NOMO-1 treated with DMSO at 0.1 percent for 48 hours (cell line): ENCODE data around the gene CFAP91.
"Not testable (repeated sequence)": the region's sequence is repeated elsewhere in the genome, so short reads cannot be mapped to it uniquely, and the experiment has no call there.

Experiments
- DNase-seq: peaks from one replicate; lab custom pipeline; 2025; ENCODE audit not compliant: unreplicated experiment; lab: John Stamatoyannopoulos, UW

The CFAP91 gene

DNA sequence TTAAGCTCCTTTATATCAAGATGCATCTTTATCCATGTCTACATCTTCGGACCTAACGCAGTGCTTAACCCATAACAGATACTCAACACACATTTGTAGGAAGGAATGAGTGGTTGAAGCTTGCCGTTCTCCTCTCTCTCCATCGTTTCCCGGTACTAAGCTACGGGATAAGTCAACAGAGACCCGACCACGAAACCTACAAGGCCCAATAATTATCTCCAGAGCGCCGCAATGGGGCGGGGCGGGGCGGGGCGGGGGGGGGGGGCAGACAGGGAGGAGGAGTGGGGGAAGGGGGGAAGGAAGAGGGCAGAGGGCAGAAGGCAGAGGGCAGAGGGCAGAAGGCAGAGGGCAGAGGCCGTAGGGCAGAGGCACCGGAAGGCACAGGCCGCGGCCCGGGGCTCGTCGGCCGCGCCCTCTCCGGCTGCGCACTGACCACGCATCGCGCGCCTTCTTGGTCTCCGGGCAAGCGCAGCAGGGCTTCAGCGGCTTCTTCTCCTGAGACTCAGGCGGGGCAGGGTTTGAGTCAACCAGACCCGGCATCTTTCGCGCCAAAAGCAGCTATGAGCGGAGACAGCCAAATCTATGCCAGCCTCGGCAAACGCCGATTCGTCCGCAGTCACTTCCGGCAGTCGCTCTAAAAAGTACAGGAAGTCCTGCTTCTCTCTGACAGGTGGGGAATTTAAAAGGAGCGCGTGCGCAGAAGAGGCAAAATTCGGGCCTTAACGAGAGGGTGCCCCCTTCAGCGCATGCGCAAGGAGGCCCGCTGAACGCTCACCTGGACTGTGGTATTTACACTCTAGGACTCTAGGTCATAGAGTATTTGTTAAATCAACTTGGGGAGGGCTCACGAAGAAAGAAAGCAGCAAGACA lies 25.8 kb upstream of the CFAP91 start, which contains the start of gene COX17:
Gene COX17 (minus strand): TSS at position 636 of the 870 bp plus-strand sequence. CDS start 96 bp downstream, at position 540.
- DNase-seq, result peak; percentile 97

DNA sequence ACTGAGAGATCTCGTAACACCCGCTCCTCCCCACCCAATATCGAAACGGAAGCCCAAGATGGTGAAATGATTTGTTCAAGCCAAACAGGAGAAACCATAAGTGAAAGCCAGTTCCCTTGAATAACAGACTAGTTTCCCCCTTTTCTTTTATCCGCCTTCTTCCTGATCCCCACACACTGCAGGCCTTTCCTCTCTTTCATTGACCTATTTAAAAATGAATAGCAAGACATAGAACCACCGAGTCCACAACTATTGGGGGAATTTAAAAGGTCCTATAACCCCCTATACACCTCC lies 25.2 kb upstream of the CFAP91 start:
- no peak for DNase-seq

DNA sequence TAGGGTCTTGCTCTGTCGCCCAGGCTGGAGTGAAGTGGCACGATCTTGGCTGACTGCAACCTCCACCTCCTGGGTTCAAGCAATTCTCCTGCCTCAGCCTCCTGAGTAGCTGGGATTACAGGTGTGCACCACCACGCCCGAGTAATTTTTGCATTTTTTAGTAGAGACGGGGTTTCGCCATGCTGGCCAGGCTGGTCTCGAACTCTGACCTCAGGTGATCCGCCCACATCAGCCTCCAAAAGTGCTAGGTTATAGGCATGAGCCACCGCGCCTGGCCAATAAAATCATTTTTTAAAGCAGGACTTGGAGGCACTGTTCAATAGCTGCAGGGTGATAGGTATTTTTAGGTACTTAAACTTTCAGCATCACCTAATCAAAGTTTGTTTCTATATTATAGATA lies 24.6 kb upstream of the CFAP91 start:
- DNase-seq, result not testable (repeated sequence)

- DNase-seq, result no peak
Observed at GRCh38 chr3:119679874-119680273, 22.9 kb upstream of the CFAP91 start.

DNA sequence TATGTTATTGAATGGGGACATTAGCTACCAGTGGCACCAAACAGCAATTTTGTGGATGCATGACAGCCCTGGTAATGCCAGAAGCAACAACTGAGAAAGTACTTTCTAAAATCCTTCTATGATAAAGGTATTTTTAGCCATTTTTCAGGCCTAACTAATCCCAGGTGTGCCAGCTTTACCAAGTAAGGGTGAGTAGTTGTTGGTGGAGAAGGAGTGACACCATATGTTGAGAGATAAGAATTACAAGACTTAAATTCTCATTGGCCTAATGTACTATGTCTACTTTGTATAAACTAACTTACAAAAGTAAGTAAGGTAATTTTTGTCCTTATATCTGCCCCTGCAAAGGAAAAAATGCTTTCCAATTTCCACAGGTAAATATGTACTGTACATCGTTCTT lies 21.5 kb upstream of the CFAP91 start:
- DNase-seq, result peak; percentile 12

DNA sequence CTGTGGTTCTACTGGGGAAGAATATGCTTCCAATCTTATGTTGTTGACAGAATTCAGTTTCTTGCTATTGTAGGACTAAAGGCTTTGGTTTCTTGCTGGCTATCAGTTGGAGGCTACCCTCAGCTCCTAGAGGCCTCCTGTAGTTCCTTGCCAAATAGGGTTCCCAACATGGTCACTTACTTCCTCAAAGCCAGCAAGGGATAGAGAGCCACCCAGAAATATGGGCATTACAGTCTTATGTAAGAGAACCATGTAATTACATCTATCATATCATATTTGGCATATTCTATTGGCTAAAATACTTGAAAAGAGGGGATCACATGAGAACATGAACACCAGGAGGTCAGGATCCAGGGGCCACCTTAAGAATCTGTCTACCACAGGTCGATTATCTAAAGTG lies 19.4 kb upstream of the CFAP91 start:
- no peak for DNase-seq

DNA sequence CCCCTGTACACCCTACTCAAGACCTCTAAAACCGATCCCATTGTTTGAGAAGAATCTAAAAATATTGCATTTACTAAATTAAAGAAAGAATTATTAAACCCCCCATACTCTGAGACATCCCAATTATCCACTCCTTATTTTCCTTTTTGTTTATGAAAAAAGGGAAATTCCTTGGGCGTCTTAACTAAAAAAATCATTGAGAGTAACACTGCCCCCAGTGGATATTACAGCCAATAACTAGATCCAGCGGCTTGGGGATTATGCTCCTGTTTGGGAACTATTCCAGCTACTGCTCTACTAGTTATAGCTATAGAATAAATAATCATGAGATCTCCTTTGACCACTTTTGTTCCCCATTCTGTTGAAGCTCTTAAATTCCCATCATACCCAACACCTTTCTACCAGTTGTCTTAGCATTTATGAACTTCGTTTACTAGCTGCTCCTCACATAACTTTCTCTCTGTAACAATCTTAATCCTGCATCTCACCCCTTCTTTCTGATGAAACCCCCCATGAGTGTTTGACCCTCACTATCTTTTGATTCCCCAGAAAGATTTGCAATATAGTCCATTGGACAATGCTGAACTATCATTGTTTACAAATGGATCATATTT lies 12.7 kb upstream of the CFAP91 start:
- no peak for DNase-seq

- no peak for DNase-seq
Observed at GRCh38 chr3:119695480-119695879, 7.3 kb upstream of the CFAP91 start.

- no peak for DNase-seq
Observed at GRCh38 chr3:119697394-119697793, 5.4 kb upstream of the CFAP91 start.

DNA sequence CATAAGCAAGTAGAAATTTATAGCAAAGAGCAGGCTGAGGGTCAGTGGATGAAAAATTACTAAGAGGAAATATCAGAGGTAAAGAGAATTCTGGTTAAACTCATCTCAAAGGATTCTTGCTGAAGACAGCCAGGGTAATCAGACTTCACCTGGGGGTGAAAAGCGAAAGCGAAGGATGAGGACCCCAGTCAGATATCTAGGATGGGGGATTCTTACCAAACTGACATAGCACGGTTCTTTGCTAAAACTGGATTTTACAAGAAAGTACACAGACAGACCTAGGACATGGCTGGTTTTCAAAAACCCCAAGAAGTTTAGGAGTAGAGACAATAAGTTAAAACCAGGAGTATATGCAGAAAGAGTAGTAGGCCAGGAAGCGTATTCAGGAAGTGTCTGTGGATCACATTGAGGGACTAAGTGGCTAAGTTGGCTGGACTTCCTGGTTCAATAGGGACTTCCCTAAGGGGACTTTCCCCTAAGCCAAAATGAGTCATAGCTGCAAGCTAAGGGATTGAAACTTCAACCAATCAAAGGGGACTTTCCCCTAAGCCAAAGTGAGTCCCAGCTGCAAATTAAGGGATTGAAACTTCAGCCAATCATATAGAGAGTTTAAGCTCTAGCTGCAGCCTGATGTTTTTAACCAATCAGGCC lies 2.4 kb upstream of the CFAP91 start:
- DNase-seq, result peak; percentile 36

DNA sequence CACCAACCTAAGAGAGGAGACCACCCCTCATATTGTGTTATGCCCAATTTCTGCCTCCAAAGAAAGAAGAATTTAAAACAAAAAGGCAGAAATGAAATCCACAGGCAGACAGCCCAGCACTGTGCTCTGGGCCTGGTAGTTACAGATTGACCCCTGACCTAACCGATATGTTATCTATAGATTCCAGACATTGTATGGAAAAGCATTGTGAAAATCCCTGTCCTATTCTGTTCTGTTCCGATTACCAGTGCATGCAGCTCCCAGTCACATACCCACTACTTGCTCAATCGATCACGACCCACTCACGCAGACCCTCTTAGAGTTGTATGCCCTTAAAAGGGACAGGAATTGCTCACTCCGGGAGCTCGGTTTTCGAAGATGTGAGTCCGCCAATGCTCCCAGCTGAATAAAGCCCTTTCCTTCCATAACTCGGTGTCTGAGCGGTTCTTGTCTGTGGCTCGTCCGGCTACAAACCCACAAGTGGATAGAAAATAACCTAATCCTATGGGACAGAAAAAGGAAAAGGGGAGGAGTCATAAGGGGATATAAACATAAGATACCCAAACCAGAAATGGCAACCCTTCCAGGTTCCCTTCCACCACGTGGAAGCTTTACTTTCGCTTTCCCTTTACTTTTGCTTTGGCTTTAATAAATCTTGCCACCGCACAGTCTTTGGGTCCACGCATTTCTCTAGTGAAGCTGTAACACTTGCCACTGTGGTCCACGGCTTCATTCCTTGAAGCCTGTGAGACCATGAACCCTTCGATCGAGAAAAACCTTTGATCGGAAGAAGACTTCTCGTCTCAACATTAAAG lies 1.7 kb upstream of the CFAP91 start:
- no peak for DNase-seq

GRCh38 chr3:119703820-119704531 lies 1.2 kb downstream of the CFAP91 start:
- DNase-seq, result no peak

GRCh38 chr3:119715105-119715504 lies 12.3 kb downstream of the CFAP91 start:
- no peak for DNase-seq

DNA sequence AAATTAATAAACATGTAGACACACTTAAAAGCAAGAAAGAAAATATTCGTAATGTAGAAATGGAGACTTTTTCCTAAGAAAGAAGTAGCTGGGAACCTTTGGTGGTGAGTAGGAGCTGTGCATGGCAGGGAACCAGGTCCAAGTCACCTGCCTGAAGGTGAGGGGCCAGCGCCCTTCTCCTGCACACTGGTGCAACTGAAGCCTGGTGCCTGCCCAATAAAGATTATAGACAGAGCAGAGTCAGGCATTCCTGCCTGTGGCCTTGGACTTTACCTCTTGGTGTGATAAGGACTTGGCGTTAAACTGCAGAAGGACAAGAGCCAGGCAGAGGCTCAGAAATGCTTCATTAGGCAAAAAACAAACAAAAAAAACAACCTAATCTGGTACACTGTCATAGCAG lies 14.2 kb downstream of the CFAP91 start:
- DNase-seq, result no peak

DNA sequence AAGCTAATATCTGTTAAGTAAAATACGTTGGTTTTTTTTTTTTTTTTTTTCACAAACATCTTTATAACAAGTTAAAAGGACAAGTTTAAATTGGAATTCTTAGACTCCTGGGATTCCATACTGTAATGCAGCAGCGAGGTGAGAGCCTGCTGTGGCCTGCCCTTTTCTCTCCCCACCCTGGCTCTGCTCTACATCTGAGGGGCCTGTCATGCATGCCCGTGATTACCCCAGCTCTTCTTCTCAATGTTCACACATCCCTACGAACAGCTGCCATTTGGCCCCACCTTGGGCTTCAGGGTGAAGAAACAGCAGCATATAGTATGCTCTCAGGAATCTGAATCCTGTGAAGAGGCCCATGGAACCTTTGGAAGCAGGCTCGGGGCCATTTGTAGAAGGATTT lies 14.7 kb downstream of the CFAP91 start:
- no peak for DNase-seq

DNA sequence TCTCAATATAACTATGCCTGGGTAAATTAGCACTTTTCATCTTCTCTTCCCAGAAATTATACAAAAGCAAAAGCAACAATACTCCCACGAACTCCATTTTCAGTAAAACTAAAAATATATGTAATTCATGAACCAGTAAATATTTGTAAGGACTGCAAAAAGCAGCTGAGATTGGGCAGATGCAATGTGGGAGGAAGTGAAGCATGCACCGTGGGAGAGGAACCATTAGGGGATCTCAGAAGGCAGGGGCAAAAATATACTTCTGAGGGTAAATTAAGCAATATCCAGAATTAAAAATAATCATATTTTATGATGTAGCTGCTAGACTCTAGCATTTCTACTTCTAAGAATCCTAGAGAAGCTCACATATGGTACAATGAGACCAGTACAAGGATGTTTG lies 20.2 kb downstream of the CFAP91 start:
- DNase-seq, result peak; percentile 69

GRCh38 chr3:119726909-119727308 lies 24.1 kb downstream of the CFAP91 start:
- no peak for DNase-seq

- no peak for DNase-seq
Observed at GRCh38 chr3:119729996-119730395, 27.2 kb downstream of the CFAP91 start.

GRCh38 chr3:119731560-119732343 lies 28.9 kb downstream of the CFAP91 start:
- no peak for DNase-seq

- no peak for DNase-seq
Observed at GRCh38 chr3:119733812-119734211, 31.0 kb downstream of the CFAP91 start.
